ENCODE data around the gene HDAC4.

HDAC4 gene

GRCh38 chr2:239224955-239225354 is 175.9 kb downstream of the HDAC4 start:
- no peaks in the 10 kb centered on the region for H3K27me3 ChIP-seq (ENCODE audit: insufficient read depth, low read length)

GRCh38 chr2:239224199-239224570 is 176.6 kb downstream of the HDAC4 start:
- Histone ChIP-seq H3K4me1 (ENCODE audit: insufficient read depth, low read length, severe bottlenecking) (no peaks in the 10 kb centered on the region), H3K27me3 (ENCODE audit: insufficient read depth, low read length) (no peaks in the 10 kb centered on the region), H3K36me3 (ENCODE audit: insufficient read depth, low read length) (no peaks in the 10 kb centered on the region), H3K4me3 (ENCODE audit: low read depth, low read length, poor library complexity, severe bottlenecking) (no peak overlapping the region), H3K9me2 (ENCODE audit: low read depth, low read length) (no peaks in the 10 kb centered on the region), H4K20me1 (ENCODE audit: insufficient read depth, low read length) (no peaks in the 10 kb centered on the region), H3K79me2 (ENCODE audit: insufficient read depth, low read length) (no peaks in the 10 kb centered on the region), H3F3A (ENCODE audit: insufficient read depth, low read length) (no peaks in the 10 kb centered on the region), H3K27ac (ENCODE audit: low read depth, low read length, poor library complexity, severe bottlenecking) (no peak overlapping the region), H3K9ac (ENCODE audit: low read length) (no peak overlapping the region), H3K4me2 (ENCODE audit: low read length) (no peak overlapping the region), H2AFZ (ENCODE audit: low read length) (no peak overlapping the region), H3K9me3 (ENCODE audit: low read length) (no peaks in the 10 kb centered on the region)
- TF ChIP-seq EZH2 (IDR thresholded peaks at IDR 0.05; ENCODE audit: borderline replicate concordance, low read length) (no peak), CTCF (IDR thresholded peaks at IDR 0.05; ENCODE audit: low read length) (no peak)

More at GRCh38 chr2:239224955-239225354, 175.9 kb downstream of the HDAC4 start:
- Histone ChIP-seq H3K4me1 (ENCODE audit: insufficient read depth, low read length, severe bottlenecking) (no peaks in the 10 kb centered on the region), H3K9ac (ENCODE audit: low read length) (no peak overlapping the region), H3K4me2 (ENCODE audit: low read length) (no peak overlapping the region), H4K20me1 (ENCODE audit: insufficient read depth, low read length) (no peaks in the 10 kb centered on the region), H3K27ac (ENCODE audit: low read depth, low read length, poor library complexity, severe bottlenecking) (no peak overlapping the region), H3K9me2 (ENCODE audit: low read depth, low read length) (no peaks in the 10 kb centered on the region), H3F3A (ENCODE audit: insufficient read depth, low read length) (no peaks in the 10 kb centered on the region), H2AFZ (ENCODE audit: low read length) (no peak overlapping the region), H3K4me3 (ENCODE audit: low read depth, low read length, poor library complexity, severe bottlenecking) (no peak overlapping the region), H3K36me3 (ENCODE audit: insufficient read depth, low read length) (no peaks in the 10 kb centered on the region), H3K79me2 (ENCODE audit: insufficient read depth, low read length) (no peaks in the 10 kb centered on the region), H3K9me3 (ENCODE audit: low read length) (no peaks in the 10 kb centered on the region)
- no peak for TF ChIP-seq CTCF (IDR thresholded peaks at IDR 0.05; ENCODE audit: low read length)
- TF ChIP-seq EZH2 (IDR thresholded peaks at IDR 0.05; ENCODE audit: borderline replicate concordance, low read length), result no peak

GRCh38 chr2:239223310-239224198 is 177.3 kb downstream of the HDAC4 start:
- H3K9ac ChIP-seq (ENCODE audit: low read length), result no peak overlapping the region
- no peak overlapping the region for H3K4me3 ChIP-seq (ENCODE audit: low read depth, low read length, poor library complexity, severe bottlenecking)
- no peaks in the 10 kb centered on the region for H3K9me3 ChIP-seq (ENCODE audit: low read length)
- H3K9me2 ChIP-seq (ENCODE audit: low read depth, low read length), result no peaks in the 10 kb centered on the region
- no peak overlapping the region for H3K27ac ChIP-seq (ENCODE audit: low read depth, low read length, poor library complexity, severe bottlenecking)
- no peak overlapping the region for H2AFZ ChIP-seq (ENCODE audit: low read length)
- no peaks in the 10 kb centered on the region for H4K20me1 ChIP-seq (ENCODE audit: insufficient read depth, low read length)
- no peaks in the 10 kb centered on the region for H3K4me1 ChIP-seq (ENCODE audit: insufficient read depth, low read length, severe bottlenecking)
- no peaks in the 10 kb centered on the region for H3F3A ChIP-seq (ENCODE audit: insufficient read depth, low read length)
- H3K27me3 ChIP-seq (ENCODE audit: insufficient read depth, low read length), result no peaks in the 10 kb centered on the region
- H3K4me2 ChIP-seq (ENCODE audit: low read length), result no peak overlapping the region
- TF ChIP-seq EZH2 (IDR thresholded peaks at IDR 0.05; ENCODE audit: borderline replicate concordance, low read length), result no peak
- no peaks in the 10 kb centered on the region for H3K79me2 ChIP-seq (ENCODE audit: insufficient read depth, low read length)
- no peaks in the 10 kb centered on the region for H3K36me3 ChIP-seq (ENCODE audit: insufficient read depth, low read length)
